IPS-18c (cell line): ENCODE results near the gene CKB.

Experiments
- H3K4me3 ChIP-seq: 2 replicates; pipeline ENCODE4 v1.7.0; 2013; ENCODE audit warnings: low read depth, mild to moderate bottlenecking, low read length, moderate library complexity; ENCODE audit not compliant: insufficient read depth
- H3K9me3 ChIP-seq: one replicate; pipeline ENCODE4 v1.6.1; 2013; ENCODE audit warnings: mild to moderate bottlenecking, low read length, moderate library complexity; ENCODE audit not compliant: control insufficient read depth, insufficient read depth

The CKB gene

GRCh38 chr14:103542605-103543088 is 20.0 kb upstream of the CKB start:
- peak overlapping the region; percentile 15; the same call in 1 of the 2 replicates for H3K4me3 ChIP-seq

DNA sequence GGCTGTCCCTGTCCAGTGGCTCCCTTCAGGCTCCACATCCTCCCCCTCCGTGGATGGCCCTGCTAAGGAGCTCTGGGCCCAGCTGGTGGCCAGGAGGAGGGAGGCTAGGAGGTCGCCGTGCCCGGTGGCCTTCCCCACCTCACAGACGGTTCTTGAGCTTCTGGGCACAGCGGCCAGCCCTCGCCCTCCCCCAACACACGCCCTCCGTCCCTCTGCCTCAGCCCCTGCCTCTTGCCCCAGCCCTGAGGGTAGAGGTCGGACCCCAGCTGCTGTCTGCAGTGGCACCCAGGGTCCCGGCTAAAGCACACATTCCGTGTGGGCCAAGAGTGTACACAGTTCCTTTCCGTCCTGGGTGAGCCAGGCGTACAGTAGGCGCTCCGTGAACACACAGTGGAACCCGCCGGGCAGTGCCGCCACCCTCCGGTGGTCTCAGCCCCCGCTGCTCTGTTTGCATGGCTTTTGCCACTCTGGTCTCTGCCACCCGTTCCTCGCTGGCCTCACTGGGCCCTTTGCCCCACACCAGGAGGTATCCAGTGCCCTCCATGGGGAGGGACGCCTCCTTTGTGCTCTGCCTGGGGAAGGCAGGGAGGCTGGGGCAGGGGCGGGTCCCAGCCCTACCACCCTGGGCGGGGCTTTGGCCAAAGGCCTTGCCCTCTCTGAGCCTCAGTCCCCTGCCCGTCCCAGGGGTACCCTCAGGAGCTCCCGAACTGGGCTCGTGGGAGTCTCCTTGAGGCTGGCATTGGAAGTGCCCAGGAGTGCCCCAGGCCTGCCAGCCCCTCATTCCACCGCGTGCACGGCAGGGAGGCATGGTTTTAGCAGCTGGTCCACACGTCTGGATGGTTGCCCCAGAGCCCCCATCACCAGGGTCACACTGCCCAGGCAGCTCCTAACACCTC is 19.3 kb upstream of the CKB start:
- Histone ChIP-seq H3K9me3 (no peaks in the 10 kb centered on the region), H3K4me3 (peak overlapping the region; percentile 15; the same call in 1 of the 2 replicates)

More at GRCh38 chr14:103542605-103543088, 20.0 kb upstream of the CKB start:
- no peaks in the 10 kb centered on the region for H3K9me3 ChIP-seq

DNA sequence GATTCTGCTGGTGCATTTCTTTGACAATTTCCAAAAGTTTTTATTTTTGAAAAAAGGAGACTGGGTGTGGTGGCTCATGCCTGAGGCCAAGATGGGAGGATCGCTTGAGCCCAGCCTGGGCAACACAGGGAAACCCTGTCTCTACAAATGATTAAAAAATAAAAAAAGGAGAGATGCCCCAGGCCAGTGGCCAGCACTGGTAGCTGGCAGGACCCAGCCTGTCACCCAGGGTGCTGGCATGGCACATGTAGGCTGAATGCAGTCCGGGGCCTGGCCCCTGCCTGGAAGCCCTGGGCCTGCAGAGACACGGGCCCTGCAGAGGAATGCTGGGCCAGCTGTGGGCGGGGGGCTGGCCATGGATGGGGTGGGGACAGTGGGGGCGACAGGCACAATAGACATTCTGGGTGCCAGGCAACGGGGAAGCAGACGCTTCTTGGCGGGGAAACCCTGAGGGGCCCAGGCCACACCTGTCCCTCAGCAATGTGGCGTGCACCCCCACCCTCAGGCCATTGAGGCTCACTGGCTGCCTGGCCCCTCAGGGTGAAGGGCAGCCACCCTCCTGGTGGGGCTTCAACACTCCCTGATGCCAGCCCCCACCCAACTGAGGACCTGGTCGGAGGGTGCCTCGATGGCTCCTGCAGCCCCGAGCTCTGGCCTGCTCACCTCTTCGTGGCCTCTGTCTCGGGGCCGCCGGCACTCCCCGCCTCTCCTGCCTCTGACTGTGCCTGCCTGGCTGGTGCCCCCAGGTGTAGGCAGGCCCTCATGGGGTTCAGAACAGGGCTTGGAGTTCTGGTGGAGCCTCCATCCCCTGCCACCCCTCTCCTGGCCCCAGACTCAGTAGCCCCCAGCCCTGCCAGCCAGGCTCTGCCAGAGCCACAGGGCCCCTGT is 18.4 kb upstream of the CKB start:
- Histone ChIP-seq H3K9me3 (no peaks in the 10 kb centered on the region), H3K4me3 (no peak overlapping the region)

GRCh38 chr14:103539056-103539825 is 16.6 kb upstream of the CKB start:
- no peak overlapping the region for H3K4me3 ChIP-seq
- H3K9me3 ChIP-seq = no peaks in the 10 kb centered on the region

GRCh38 chr14:103538291-103539055 is 15.8 kb upstream of the CKB start:
- no peaks in the 10 kb centered on the region for H3K9me3 ChIP-seq
- H3K4me3 ChIP-seq = no peak overlapping the region

DNA sequence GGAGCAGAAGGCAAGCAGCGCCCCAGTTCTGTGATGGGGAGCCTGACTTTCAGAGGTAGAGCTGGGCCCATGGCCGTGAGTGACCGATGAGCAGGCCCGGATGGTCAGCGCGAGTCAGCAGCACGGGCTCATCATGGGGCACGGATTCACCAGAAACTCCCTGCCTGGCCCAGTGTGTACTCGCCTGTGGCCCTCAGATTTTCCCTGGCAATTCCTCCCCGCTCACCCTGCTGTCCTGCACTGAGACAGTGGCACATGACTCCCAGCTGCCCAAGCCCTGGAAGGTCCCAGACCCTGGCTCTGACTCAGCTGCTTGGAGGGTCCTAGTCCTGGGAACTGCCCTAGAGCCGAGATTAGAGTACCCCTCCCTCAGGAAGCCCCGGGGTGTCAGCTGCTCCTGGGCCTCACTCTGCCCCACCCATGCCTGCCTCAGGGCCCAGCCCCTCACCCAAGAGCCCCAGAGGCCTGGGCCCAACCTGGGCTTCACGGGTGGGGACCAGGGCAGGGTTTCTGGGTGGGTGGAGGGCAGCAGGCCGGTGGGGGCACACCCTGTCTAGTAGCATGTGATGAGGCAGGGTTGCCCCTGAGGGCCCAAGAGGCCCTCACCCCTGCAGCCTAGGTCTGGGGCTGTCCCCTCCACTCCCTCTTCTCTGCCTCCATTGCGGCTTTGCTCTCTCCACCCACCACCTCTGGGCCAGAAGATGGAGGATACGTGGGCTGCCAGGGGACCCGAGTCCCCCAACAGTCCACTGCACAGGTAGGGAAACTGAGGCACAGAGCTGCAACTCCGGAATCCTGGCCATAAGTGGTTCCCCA is 14.8 kb upstream of the CKB start:
- Histone ChIP-seq H3K4me3 (no peak overlapping the region), H3K9me3 (no peaks in the 10 kb centered on the region)

GRCh38 chr14:103536693-103537092 is 14.1 kb upstream of the CKB start:
- Histone ChIP-seq H3K4me3 (no peak overlapping the region), H3K9me3 (no peaks in the 10 kb centered on the region)

- no peaks in the 10 kb centered on the region for H3K9me3 ChIP-seq
- H3K4me3 ChIP-seq = no peak overlapping the region
These were observed 13.4 kb upstream of the CKB start for GRCh38 chr14:103535891-103536565.

DNA sequence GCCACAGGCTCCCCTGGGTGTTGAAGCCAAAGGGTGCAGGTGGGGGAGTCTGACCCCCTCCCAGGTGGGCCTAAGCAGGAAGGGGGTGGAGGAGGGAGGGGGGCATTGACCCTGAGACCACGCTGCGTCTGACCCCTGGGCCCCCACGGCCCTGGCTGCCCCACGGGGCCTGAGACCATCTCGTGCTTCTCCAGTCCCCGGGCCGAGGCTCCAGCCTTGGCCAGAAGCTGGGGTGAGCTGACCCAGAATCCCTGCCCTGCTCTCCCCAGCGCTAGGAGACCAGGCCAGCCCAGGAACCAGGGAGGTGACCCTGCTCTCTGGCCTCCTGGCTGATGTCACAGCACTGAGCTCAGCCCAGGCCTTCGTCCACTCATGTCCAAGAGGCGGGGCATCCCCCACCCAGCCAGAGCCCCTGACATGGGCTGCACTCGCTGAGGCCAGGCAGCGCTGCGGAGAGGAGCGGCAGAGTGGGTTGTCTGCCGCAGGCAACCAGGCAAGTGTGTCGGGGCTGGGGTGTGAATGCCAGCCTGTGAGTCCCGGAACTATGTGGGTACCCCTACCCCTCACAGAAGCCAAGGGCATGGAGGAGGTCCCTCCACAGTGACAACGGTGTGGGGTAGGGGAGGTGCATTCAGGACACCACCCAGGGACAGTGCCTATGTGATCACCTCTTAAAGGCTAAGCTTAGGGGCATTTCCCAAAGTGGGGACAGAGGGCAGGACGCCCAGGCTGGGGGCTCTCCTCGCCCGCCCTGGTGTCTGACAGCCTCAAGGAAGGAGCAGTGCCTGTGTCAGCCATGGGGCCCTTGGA is 12.7 kb upstream of the CKB start:
- Histone ChIP-seq H3K4me3 (no peak overlapping the region), H3K9me3 (no peaks in the 10 kb centered on the region)

- H3K9me3 ChIP-seq = no peaks in the 10 kb centered on the region
- H3K4me3 ChIP-seq = no peak overlapping the region
These were observed 12.0 kb upstream of the CKB start for GRCh38 chr14:103534576-103535061.

GRCh38 chr14:103533999-103534575 is 11.5 kb upstream of the CKB start:
- H3K4me3 ChIP-seq = no peak overlapping the region; the same call in 1 of the 2 replicates
- no peaks in the 10 kb centered on the region for H3K9me3 ChIP-seq

GRCh38 chr14:103533137-103533998 is 10.7 kb upstream of the CKB start:
- Histone ChIP-seq H3K9me3 (no peaks in the 10 kb centered on the region), H3K4me3 (no peak overlapping the region)
